Left kidney (tissue), 2 donors: ENCODE data around the gene ARHGEF37. TPM values are rescaled to one million over a fixed set of nuclear protein-coding genes. Genes with fewer than 3 reads are reported as not detected.
"Not testable (repeated sequence)": the region's sequence is repeated elsewhere in the genome, so short reads cannot be mapped to it uniquely, and the experiment has no call there.

Experiments
- DNase-seq: peaks from one replicate; pipeline ENCODE4 v3.0.0-alpha.2; 2013
- polyA plus RNA-seq: library from polyadenylated mRNA; unstranded; fragments of 120-200 nt; gene quantifications from one replicate; pipeline ENCODE4 v1.2.1, GENCODE V29; 2013; ENCODE audit not compliant: insufficient read length

The ARHGEF37 gene
- polyA plus RNA-seq, 1 donor, result 5.3 TPM

DNA sequence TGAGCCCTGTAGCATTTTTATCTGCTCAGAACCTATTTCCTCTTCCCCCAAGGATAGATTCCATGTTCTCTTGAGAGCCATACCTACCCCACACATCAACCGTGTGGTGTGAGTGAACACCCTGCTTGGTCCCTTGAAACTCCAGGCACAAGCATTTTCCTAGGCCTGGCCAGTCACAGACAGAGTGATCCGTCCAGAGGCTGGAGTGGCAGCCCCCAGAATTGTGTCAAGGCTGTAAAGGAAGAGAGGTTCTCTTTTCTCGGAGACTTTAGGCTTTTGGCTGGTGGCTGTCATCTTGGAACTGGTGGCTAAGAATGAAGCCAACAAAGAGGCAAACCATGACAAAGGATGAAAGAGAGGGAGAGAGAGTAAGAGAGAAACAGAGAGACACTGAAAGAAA is 66.0 kb downstream of the ARHGEF37 start:
- no peak for DNase-seq

DNA sequence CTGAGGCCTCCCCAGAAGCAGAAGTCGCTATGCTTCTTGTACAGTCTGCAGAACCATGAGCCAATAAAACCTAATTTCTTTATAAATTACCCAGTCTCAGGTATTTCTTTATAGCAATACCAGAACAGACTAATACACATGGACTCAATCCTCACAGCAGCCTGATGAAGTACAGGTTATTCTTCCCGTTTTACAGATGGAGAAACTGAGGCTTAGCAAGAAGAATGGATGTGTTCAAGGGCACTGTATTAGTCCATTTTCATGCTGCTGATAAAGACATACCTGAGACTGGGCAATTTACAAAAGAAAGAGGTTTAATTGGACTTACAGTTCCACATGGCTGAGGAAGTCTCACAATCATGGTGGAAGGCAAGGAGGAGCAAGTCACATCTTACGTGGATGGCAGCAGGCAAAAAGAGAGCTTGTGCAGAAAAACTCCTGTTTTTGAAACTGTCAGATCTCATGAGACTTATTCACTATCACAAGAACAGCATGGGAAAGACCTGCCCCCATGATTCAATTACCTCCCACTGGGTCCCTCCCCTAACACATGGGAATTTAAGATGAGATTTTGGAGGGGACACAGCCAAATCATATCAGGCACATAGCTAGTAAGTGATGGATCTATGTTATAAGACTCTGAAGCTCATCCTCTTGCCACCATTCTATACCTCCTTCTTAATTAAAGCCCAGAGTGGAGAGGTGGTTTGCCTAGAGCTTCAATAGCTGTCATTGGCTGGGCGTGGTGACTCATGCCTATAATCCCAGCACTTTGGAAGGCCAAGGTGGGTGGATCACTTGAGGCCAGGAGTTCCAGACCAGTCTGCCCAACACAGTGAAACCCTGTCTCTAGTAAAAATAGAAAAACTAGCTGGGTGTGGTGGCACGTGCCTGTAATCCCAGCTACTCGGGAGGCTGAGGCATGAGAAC is 67.4 kb downstream of the ARHGEF37 start:
- not testable (repeated sequence) for DNase-seq

DNA sequence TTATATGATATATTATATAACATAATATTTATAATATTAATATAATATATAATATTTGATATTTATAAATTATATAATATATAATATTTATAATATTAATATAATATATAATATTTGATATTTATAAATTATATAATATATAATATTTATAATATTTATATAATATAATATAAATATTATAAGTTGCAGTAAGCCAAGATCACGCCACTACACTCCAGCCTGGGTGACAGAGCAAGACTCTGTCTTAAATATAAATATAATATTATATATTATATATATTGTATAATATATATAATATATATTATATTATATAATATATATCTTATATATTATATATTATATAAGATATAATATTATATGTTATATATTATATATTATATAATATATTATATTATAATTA is 68.4 kb downstream of the ARHGEF37 start:
- DNase-seq, result not testable (repeated sequence)

DNA sequence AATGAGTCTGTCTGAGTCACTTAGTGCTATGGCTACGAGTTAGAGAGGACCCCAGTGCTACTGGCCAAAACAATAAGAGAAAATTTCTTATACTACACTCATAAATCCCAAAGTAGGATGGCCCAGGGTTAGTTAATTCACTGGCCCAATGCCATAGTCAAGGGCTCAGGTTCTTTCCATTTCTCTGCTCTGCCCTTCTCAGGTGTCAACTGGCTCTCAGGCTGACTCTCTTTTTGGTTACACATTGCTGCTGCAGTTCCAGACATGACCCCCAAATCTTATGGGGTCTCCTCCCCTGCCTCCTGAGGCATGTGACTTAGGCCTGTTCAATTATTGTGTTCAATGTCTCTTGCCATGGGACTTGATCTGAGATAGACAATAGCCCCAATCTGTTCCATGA is 70.4 kb downstream of the ARHGEF37 start:
- peak; percentile 47 for DNase-seq

DNA sequence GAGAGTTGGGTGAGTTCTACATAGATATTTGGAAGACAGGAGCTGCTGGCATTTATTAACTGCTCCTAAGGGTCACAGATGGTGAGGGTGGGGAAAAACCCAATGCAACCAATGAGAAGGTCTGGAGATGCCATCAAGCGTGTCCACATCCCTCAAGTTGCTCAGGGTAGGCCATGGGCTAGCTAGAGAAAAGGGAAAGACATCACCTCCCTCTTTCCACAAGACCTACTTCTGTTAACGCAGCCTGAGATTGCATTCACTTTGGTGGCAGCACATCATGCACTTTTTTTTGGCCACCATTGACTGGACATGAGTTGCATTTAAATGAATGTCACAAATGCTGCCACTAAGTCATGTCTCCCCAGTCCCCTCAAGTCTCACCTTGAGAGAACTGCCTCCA is 71.4 kb downstream of the ARHGEF37 start:
- no peak for DNase-seq

DNA sequence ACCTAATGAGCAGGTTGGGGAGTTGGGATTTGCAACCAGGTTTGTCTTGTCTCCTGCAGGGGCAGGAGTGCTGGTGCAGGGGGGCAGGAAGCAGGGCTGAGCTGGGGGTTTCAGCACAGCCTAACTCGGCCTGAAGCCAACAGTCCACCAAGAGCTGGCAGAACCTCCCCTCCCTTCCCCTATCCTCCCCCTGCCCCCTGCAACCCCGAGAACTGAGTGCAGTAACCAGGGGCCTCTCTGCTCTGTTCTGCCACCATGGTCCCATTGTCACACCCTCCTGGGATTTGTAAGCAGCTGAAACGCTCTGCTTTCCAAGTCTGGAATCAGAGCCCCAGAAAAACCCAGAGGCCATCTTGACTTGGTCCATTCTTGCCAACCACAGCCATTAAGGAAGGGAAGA is 72.9 kb downstream of the ARHGEF37 start:
- no peak for DNase-seq

DNA sequence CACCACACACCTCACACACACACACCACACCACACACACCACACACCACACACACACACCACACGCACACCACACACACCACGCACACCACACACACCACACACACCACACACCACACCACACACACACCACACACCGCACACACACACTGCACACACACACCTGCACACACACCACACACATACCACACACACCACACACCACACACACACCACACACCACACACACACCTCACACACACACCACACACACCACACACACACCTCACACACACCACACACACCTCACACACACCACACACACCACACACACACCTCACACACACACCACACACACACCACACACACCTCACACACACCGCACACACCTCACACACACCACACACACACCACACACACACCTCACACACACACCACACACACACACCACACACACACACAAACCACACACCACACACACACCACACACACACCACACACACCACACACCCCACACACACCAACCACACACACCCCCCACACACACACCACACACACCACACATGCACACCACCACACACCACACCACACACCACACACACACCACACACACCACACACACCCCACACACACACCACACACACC is 73.7 kb downstream of the ARHGEF37 start:
- DNase-seq, result no peak

DNA sequence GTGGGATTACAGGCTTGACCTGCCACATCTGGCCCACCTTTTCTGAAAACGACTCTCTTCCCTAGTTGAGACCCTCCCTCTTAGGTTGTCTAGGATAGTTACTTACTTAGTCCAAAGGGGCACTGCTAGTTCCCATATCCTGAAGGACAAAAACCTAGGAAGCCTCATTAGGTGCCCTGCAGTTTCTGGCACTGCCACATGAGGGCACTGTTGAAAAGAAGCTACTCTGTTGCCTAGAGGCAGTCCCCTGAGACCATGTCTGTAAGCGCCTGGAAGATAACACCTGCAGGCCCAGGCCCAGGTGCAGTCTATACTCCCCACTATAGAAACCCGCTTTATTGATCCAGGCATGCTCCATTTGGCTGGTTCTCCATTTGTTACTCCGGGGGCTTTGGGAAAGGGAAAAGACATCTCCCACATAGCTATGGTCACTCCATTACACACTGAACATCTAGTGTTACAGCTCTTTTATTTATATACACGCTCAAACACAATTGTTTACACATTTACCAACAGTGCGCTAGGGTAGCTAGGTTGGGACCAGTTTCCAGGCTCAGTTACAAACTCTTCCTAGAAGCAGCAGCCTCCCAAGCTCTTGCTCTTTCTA is 75.4 kb downstream of the ARHGEF37 start:
- DNase-seq, result no peak

DNA sequence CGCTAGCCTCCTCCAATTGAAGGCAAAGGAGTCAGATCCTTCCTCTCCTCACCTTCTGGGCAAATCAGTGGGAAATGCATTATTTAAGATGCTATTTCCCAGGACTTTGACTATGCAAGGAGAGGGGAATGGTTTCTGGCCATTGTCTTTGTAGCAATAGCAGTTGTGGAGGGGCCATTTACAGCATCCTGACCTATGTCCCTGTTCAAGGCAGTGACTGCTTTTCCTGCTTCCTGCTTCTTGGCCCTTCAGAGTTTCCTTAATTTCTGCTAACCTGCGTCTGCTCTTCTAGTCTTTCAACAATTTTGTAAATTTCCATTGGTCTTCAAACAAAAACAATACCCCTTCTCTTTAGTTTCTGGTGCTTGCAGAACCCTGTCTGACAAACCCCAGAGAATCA is 76.0 kb downstream of the ARHGEF37 start:
- DNase-seq, result no peak

DNA sequence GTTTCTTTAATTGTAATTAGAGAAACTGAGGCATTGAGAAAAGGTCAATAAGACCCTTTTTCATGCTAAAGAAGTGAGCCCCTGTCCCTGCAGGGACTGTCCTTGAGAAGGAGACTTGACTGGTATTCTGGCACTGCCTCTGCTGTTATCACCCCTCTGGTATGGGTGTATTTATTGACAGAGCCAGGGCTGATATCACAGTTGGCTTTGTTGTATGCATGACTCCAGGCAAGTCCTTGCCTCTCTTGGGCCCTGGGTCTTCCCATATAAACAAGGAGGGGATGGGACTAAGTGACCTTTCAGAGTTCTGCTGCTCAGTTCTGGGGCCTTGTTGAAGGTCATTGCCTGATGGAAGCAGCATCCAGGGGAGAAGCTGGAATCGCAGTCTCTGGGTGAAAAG is 77.0 kb downstream of the ARHGEF37 start:
- no peak for DNase-seq

DNA sequence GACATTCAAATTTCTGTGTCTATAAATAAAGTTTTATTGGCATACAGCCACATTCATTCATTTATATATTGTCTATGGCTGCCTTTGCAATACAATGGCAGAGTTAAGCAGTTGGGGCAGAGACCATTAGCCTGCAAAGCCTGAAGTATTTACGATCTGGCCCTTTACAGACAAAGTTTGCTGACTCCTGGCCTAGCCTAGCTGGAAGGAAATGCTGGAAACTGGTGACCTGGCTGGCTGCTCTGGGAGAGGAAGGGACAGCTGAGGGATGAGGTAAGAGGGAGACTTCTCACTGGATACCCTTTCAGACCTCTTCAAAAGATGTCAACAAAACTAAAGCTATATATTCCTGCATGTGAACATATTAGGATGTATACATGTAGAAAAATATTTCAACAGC is 82.8 kb downstream of the ARHGEF37 start:
- DNase-seq, result no peak

DNA sequence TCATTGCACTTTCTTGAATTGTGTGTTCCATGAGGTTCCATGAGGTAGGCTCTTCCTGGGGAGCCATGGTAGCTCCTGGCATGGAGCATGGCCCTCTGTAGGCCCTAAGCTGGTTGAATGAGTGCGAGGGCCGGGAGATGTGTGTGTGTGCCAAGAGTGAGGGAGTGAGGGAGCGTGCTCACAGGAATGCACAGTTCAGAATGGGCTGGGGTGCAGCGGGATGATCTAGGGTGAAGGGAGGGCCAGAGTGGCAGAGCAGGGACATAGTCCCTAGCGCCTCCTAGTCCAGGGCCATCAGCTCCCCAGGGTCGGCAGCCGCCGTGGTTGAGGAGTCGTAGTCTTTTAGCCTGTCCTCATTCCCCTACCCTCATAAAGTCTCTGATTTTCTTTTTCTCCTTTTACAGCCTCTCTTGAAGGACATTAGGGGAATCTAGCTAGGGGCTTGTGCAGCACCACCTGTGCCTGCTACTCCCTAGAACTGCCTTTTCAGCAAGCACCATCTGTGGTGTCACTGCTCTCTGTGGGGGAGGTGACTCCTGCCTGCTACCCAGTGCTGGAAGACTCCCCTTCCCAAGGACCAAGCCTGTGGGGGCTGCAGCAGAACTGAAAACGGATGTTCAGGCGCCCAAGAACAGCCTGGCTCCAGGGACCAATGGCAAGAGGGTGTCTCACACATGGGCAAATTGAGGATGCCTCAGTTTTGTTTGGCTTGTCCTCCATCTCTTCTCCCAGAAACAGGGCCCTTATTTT is 83.5 kb downstream of the ARHGEF37 start:
- no peak for DNase-seq

DNA sequence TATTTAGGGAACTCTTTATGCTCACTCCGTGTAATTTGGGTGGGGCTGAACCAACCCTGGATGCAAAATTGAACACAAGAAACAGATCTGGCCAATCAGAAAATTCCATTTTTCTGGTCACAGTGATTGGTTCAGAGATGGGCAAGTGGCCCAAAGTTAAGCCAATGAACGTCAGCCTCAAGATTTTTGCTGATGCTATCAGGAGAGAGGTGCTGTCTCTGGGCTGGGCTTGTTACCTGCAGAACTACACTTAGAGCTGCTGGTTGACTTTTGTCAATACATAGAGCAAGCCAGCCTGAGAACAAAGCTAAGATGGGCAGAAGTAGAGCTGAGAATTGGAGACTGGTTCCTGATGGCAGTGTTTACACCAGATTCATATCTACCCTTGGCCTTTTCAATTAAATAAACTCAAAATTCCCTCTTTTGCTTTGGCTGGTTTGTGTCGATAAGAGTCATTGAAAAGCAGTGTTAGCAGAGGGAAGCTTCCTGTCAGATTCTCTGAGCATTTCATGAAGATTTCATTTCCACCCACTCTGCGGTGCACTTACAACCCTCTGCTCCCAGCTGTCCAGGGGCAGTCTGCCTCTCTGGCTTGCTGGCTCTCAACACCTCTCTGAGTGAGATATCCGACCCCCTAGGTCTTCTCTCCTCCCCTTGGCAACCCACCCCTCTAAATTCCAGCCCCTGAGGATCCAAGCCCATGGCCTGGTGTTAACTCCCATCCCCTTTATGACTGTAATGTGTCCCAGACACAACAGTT is 84.3 kb downstream of the ARHGEF37 start:
- no peak for DNase-seq

DNA sequence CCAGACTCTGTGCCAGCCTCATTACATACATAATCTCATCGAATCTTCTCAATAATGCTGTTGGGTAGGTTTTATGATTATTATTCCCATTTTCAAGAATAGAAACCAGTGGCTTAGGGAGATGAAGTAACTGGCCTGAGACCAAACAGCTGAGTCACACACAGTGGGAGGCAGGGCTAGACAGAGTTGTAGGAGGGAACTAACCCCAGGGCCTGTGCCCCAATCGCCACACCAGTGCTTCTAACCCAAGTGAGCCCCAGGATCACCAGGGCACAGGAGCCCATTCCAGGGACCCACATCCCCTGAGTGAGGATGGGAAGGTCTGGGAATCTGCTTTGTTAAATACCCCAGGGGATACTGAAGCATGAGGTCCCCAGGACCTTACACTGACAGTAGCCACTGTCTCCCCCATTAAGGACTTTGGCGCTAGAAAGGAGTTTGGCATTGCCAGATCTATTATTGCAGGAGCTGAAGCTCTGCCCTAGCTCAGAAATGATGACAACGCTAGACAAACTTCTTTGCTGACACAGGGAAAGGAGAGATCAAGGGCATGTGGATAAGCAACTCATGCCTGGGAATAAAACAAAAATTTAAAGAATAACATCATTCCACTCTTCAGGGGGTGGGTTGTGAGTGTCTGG is 85.0 kb downstream of the ARHGEF37 start:
- no peak for DNase-seq

DNA sequence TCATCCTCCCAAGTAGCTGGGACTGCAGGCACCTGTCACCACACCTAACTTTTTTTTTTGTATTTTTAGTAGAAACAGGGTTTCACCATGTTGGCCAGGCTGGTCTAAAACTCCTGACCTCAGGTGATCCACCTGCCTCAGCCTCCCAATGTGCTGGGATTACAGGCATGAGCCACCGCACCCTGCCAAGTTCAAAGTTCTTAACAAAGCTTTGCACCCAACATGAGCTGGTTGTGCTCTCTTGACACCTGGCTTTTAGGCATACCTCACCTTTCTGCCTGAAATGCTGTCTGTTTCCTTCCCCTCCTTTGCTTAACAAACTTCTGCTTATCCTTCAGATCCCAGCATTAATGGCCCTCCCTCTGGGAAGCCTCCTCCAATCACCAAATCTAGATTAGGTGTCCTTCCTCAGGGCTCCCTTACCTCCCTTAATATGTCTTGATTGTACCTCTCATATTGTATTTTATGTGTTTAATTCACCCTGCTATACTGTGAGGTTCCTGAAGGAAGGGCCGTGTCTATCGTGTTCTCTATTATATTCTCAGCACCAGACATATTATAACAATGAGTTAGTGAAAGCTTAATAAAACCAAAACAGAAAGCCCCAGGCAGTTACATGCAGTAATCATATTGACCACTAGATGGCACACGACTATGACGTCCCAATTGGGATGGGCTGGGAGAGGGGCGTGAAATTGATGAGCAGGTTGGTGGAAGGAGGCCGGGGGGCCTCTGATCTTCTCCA is 86.0 kb downstream of the ARHGEF37 start:
- no peak for DNase-seq

DNA sequence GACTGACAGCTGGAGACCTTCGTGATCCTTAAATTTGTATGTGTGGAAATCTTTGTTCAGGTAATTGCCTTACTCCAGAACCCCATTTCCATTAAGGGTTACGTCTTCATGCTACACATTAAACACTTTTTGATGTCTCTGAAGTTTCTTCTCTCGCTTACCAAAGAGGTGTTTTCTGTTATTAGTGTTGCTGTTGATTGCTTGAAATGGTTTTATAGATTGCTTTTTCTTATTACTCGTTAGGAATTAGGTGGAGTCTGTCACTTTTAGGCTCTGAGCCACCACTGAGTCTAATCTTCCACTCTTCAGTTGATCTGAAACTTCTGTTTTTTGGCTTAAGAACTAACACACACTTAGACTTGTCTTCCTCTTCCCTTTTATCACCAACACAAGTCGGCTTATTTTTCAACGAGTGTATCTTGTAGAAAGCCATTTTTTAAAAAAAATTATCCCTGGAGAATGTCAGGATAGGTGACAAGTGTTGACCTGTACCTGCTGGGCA is 86.6 kb downstream of the ARHGEF37 start:
- DNase-seq, result no peak

DNA sequence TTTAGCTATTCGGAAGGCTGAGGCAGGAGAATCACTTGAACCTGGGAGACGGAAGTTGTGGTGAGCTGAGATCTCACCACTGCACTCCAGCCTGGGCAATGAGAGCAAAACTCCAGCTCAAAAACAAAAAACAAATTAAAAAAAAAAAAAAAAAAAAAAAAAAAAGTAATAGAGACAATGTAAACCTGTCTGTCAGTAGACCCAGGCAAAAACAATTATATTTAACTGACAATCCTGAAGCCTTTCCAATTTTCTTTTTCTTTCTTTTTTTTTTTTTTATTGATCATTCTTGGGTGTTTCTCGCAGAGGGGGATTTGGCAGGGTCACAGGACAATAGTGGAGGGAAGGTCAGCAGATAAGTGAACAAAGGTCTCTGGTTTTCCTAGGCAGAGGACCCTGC is 88.0 kb downstream of the ARHGEF37 start:
- DNase-seq, result not testable (repeated sequence)

DNA sequence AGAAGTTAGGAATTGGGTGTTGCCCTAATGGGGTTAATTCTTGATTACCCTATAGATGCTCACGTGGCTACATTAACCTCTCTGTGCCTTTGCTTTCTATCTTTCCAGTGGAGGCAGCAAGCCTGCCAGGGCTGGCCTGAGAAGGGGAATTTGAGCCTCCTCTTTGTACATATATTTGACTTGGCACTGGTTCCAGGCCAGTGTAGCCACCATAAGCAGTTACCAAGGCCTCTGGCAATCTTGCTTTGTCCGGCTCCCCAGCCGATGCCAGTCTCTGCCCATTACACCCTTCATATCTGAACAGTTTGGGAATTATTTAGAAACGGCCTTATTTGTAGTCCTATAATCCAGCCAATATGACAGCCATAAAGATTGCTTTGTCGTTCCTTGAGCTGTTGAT is 90.2 kb downstream of the ARHGEF37 start:
- no peak for DNase-seq

DNA sequence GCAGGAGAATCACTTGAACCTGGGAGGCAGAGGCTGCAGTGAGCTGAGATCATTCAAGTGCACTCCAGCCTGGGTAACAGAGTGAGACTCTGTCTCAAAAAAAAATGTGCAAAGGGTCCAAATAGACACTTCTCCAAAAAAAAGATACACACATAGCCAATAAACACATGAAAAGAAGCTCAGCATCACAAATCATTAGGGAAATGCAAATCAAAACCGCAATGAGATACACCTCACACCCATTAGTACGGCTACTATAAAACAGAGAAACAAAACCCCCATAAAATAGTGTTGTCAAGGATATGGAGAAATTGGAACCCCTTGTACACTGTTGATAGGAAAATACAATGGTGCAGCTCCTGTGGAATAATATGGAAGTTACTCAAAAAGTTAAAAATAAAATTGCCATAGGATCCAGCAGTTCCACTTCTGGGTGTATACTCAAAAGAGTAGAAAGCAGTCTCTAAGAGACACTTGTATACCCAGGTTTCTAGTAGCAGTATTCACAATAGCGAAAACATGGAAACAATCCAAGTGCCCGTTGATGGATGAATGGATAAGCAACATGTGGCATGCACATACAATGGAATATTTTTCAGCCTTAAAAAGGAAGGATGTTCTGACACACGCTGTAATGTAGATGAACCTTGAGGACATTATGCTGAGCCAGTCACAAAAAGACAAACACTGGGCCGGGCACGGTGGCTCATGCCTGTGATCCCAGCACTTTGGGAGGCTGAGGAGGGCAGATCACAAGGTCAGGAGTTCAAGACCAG is 91.6 kb downstream of the ARHGEF37 start:
- DNase-seq, result no peak
